ENCODE data around the gene REPIN1. TPM values are rescaled to one million over a fixed set of nuclear protein-coding genes. Genes with fewer than 3 reads are reported as not detected.

Gene REPIN1
- total RNA-seq, 1 donor from 2014 or later, result 49.4 TPM

- peaks cover 29% of the 10 kb centered on the region for H3K4me1 ChIP-seq
- H3K4me3 ChIP-seq, result no peak overlapping the region
- no peaks in the 10 kb centered on the region for H3K36me3 ChIP-seq
- TF ChIP-seq POLR2A (IDR thresholded peaks at IDR 0.05), result no peak
- TF ChIP-seq CTCF (IDR thresholded peaks at IDR 0.05), result no peak
- no peak for TF ChIP-seq POLR2AphosphoS5 (IDR thresholded peaks at IDR 0.05; ENCODE audit: insufficient read depth in 1 of 2, low read depth in 1 of 2)
- intact Hi-C loops (cut with DNase I), result no loop called here
- no peaks in the 10 kb centered on the region for H3K27me3 ChIP-seq
- H3K27ac ChIP-seq, result no peak overlapping the region
- peak in 1 of 2 donors; percentile 52 for DNase-seq (ENCODE audit: extremely low spot score in 2 of 2)
- no peaks in the 10 kb centered on the region for H3K9me3 ChIP-seq
Measured at GRCh38 chr7:150326657-150327268, 41.9 kb upstream of the REPIN1 start.

- H3K27ac ChIP-seq, result no peak overlapping the region
- TF ChIP-seq POLR2AphosphoS5 (IDR thresholded peaks at IDR 0.05; ENCODE audit: insufficient read depth in 1 of 2, low read depth in 1 of 2), result no peak
- TF ChIP-seq POLR2A (IDR thresholded peaks at IDR 0.05), result no peak
- TF ChIP-seq CTCF (IDR thresholded peaks at IDR 0.05), result no peak
- intact Hi-C loops (cut with DNase I), result no loop called here
- H3K4me1 ChIP-seq, result peaks cover 24% of the 10 kb centered on the region
- no peaks in the 10 kb centered on the region for H3K9me3 ChIP-seq
- peak in 1 of 2 donors; percentile 14 for DNase-seq (ENCODE audit: extremely low spot score in 2 of 2)
- H3K4me3 ChIP-seq, result no peak overlapping the region
- no peaks in the 10 kb centered on the region for H3K27me3 ChIP-seq
- H3K36me3 ChIP-seq, result no peaks in the 10 kb centered on the region
Measured at GRCh38 chr7:150327308-150327707, 41.3 kb upstream of the REPIN1 start.

GRCh38 chr7:150329331-150330120 lies 39.1 kb upstream of the REPIN1 start:
- no peak overlapping the region for H3K27ac ChIP-seq
- intact Hi-C loops (cut with DNase I), result no loop called here
- H3K4me1 ChIP-seq, result peaks cover 2% of the 10 kb centered on the region
- H3K4me3 ChIP-seq, result no peak overlapping the region
- H3K36me3 ChIP-seq, result no peaks in the 10 kb centered on the region
- TF ChIP-seq CTCF (IDR thresholded peaks at IDR 0.05), result no peak
- no peak for TF ChIP-seq POLR2AphosphoS5 (IDR thresholded peaks at IDR 0.05; ENCODE audit: insufficient read depth in 1 of 2, low read depth in 1 of 2)
- no peak for TF ChIP-seq POLR2A (IDR thresholded peaks at IDR 0.05)
- H3K9me3 ChIP-seq, result no peaks in the 10 kb centered on the region
- no peak for DNase-seq (ENCODE audit: extremely low spot score in 2 of 2)
- no peaks in the 10 kb centered on the region for H3K27me3 ChIP-seq

- no peak overlapping the region for H3K4me3 ChIP-seq
- H3K27me3 ChIP-seq, result no peaks in the 10 kb centered on the region
- DNase-seq (ENCODE audit: extremely low spot score in 2 of 2), result no peak
- H3K4me1 ChIP-seq, result peaks cover 4% of the 10 kb centered on the region
- TF ChIP-seq POLR2AphosphoS5 (IDR thresholded peaks at IDR 0.05; ENCODE audit: insufficient read depth in 1 of 2, low read depth in 1 of 2) (no peak), POLR2A (IDR thresholded peaks at IDR 0.05) (no peak), CTCF (IDR thresholded peaks at IDR 0.05) (no peak)
- no peaks in the 10 kb centered on the region for H3K36me3 ChIP-seq
- H3K9me3 ChIP-seq, result no peaks in the 10 kb centered on the region
- intact Hi-C loops (cut with DNase I), result no loop called here
- H3K27ac ChIP-seq, result no peak overlapping the region
Measured at GRCh38 chr7:150330211-150330885, 38.3 kb upstream of the REPIN1 start.
